ENCODE measurements around the gene HPCA.

Gene HPCA

DNA sequence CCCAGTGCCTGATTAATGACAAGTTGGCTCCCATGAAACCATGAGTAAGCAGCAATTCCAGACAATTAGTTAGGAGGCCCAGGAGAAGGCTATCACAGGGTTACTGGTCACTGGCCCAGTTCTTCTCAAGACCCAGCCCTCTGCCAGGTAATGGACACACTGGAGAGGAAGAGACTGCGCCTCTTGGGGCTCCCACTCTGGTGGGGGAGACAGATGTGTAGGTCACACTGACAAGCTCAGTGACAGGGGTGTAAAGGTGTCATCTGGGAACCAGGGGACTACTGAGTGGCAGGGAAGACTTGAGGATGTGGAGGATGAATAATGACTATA, 4.9 kb downstream of the HPCA start:
- Histone ChIP-seq H3K79me2 (ENCODE audit: insufficient read depth, low read length) (no peaks in the 10 kb centered on the region), H3K27me3 (ENCODE audit: low read length) (no peaks in the 10 kb centered on the region), H3K4me2 (ENCODE audit: low read depth, low read length, poor library complexity, severe bottlenecking) (no peak overlapping the region)

GRCh38 chr1:32891630-32892029, 5.3 kb downstream of the HPCA start:
- Histone ChIP-seq H3K4me3 (ENCODE audit: insufficient read depth, low read length, poor library complexity, severe bottlenecking) (no peak overlapping the region), H4K20me1 (ENCODE audit: low read depth, low read length) (no peaks in the 10 kb centered on the region), H3K27ac (ENCODE audit: low read depth, low read length) (no peak overlapping the region), H3K9me3 (ENCODE audit: insufficient read depth, low read length) (no peaks in the 10 kb centered on the region), H3K36me3 (ENCODE audit: low read length) (no peaks in the 10 kb centered on the region), H3K9ac (ENCODE audit: low read length) (no peak overlapping the region), H3K27me3 (ENCODE audit: low read length) (no peaks in the 10 kb centered on the region), H3K4me2 (ENCODE audit: low read depth, low read length, poor library complexity, severe bottlenecking) (no peak overlapping the region), H2AFZ (ENCODE audit: low read depth, low read length, severe bottlenecking) (no peak overlapping the region), H3F3A (ENCODE audit: insufficient read depth) (no peaks in the 10 kb centered on the region), H3K9me2 (replicated peaks; ENCODE audit: insufficient read depth, low read length) (no peaks in the 10 kb centered on the region), H3K79me2 (ENCODE audit: insufficient read depth, low read length) (no peaks in the 10 kb centered on the region)
- TF ChIP-seq, protein P1, sequence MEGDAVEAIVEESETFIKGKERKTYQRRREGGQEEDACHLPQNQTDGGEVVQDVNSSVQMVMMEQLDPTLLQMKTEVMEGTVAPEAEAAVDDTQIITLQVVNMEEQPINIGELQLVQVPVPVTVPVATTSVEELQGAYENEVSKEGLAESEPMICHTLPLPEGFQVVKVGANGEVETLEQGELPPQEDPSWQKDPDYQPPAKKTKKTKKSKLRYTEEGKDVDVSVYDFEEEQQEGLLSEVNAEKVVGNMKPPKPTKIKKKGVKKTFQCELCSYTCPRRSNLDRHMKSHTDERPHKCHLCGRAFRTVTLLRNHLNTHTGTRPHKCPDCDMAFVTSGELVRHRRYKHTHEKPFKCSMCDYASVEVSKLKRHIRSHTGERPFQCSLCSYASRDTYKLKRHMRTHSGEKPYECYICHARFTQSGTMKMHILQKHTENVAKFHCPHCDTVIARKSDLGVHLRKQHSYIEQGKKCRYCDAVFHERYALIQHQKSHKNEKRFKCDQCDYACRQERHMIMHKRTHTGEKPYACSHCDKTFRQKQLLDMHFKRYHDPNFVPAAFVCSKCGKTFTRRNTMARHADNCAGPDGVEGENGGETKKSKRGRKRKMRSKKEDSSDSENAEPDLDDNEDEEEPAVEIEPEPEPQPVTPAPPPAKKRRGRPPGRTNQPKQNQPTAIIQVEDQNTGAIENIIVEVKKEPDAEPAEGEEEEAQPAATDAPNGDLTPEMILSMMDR (IDR thresholded peaks at IDR 0.05; ENCODE audit: insufficient read depth, low read length, poor library complexity, severe bottlenecking), result no peak
- TF ChIP-seq EZH2phosphoT487 (conservative IDR thresholded peaks at IDR 0.05; ENCODE audit: low read length), result no peak

More for the DNA sequence above, 4.9 kb downstream of the HPCA start:
- H3K36me3 ChIP-seq (ENCODE audit: low read length), result no peaks in the 10 kb centered on the region
- H3K9me2 ChIP-seq (replicated peaks; ENCODE audit: insufficient read depth, low read length), result no peaks in the 10 kb centered on the region
- H3K4me3 ChIP-seq (ENCODE audit: insufficient read depth, low read length, poor library complexity, severe bottlenecking), result no peak overlapping the region
- H3F3A ChIP-seq (ENCODE audit: insufficient read depth), result no peaks in the 10 kb centered on the region
- no peak overlapping the region for H3K9ac ChIP-seq (ENCODE audit: low read length)
- no peak overlapping the region for H3K27ac ChIP-seq (ENCODE audit: low read depth, low read length)
- TF ChIP-seq EZH2phosphoT487 (conservative IDR thresholded peaks at IDR 0.05; ENCODE audit: low read length), result no peak
- TF ChIP-seq, protein P1 (IDR thresholded peaks at IDR 0.05; ENCODE audit: insufficient read depth, low read length, poor library complexity, severe bottlenecking), result no peak
- H3K9me3 ChIP-seq (ENCODE audit: insufficient read depth, low read length), result no peaks in the 10 kb centered on the region
- H4K20me1 ChIP-seq (ENCODE audit: low read depth, low read length), result no peaks in the 10 kb centered on the region
- H2AFZ ChIP-seq (ENCODE audit: low read depth, low read length, severe bottlenecking), result no peak overlapping the region

DNA sequence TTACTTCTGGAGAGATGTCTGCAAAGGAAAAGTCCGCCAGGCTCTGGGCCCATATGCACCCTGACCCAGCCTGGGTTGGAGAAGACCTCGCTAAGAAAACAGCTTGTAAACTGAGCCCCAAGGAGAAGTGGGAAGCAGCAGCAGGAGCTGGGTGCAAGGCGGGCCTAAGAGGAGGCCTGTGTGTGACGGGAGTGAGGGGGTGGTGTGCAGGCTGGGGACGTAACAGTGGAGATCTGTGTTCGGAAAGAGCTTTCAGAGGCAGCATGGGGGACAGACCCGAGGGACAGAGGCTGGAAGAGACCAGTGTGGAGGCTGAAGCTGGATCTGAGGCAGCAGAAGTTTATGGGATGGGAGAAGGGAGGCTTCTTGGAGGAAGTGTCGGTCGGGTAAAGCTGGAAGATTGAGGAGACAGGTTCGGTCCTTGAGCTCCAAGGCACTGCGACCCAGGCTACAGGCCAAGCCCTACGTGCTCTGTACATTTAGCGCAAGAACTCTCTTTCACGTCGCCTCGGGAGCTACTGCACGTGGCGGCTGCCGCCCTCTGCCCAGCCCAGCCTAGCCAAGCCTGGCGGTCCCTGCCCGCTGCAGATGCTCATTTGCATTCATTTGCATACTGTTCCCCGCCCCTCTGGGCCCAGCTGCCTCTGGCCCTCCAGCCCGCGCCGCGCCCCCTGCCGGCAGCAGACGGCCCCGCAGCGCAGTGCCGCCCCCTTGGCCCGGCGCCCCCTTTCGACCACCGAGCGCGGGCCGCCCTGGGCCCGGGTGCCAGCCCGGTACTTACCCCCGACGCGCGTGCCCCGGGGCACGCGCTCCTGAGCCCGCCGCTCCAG, 6.3 kb downstream of the HPCA start:
- Histone ChIP-seq H2AFZ (ENCODE audit: low read depth, low read length, severe bottlenecking) (no peak overlapping the region), H3K9ac (ENCODE audit: low read length) (peak overlapping the region; percentile 38; the same call in 1 of the 2 replicates), H3K4me2 (ENCODE audit: low read depth, low read length, poor library complexity, severe bottlenecking) (peak overlapping the region; percentile 48), H3F3A (ENCODE audit: insufficient read depth) (no peaks in the 10 kb centered on the region), H4K20me1 (ENCODE audit: low read depth, low read length) (no peaks in the 10 kb centered on the region), H3K4me3 (ENCODE audit: insufficient read depth, low read length, poor library complexity, severe bottlenecking) (no peak overlapping the region), H3K27ac (ENCODE audit: low read depth, low read length) (no peak overlapping the region), H3K27me3 (ENCODE audit: low read length) (no peaks in the 10 kb centered on the region), H3K79me2 (ENCODE audit: insufficient read depth, low read length) (no peaks in the 10 kb centered on the region), H3K9me2 (replicated peaks; ENCODE audit: insufficient read depth, low read length) (no peaks in the 10 kb centered on the region), H3K36me3 (ENCODE audit: low read length) (no peaks in the 10 kb centered on the region), H3K9me3 (ENCODE audit: insufficient read depth, low read length) (no peaks in the 10 kb centered on the region)
- TF ChIP-seq EZH2phosphoT487 (conservative IDR thresholded peaks at IDR 0.05; ENCODE audit: low read length), result no peak
- TF ChIP-seq, protein P1 (IDR thresholded peaks at IDR 0.05; ENCODE audit: insufficient read depth, low read length, poor library complexity, severe bottlenecking), result peak; percentile 74

Data from SU-DHL-6 (cell line).